Right lobe of liver (tissue), 4 donors: ENCODE results near the gene HM13.

ENCODE experiments used
- POLR2A ChIP-seq: fragments of 450-650 bp; IDR thresholded peaks from one replicate; pipeline ENCODE4 v1.6.1; 2017; ENCODE audit warnings: antibody characterized with exemption, mild to moderate bottlenecking
- TF ChIP-seq, protein P1 (sequence below), 4 donors: fragments of 200-600 bp in 3 of 4; fragments of 450-650 bp in 1 of 4; IDR thresholded peaks; one replicate each; pipeline versions ENCODE4 v1.5.1 to v1.8.0; 2016 to 2022; ENCODE audit warnings: antibody characterized with exemption in 4 of 4, mild to moderate bottlenecking in 2 of 4
- donor health status: DM: no; HTN: no; CAD: no.
- donor health status: DM: no; HTN: no; CAD: no.
- donor health status: DM: no; HTN: yes; CAD: no.

DNA sequence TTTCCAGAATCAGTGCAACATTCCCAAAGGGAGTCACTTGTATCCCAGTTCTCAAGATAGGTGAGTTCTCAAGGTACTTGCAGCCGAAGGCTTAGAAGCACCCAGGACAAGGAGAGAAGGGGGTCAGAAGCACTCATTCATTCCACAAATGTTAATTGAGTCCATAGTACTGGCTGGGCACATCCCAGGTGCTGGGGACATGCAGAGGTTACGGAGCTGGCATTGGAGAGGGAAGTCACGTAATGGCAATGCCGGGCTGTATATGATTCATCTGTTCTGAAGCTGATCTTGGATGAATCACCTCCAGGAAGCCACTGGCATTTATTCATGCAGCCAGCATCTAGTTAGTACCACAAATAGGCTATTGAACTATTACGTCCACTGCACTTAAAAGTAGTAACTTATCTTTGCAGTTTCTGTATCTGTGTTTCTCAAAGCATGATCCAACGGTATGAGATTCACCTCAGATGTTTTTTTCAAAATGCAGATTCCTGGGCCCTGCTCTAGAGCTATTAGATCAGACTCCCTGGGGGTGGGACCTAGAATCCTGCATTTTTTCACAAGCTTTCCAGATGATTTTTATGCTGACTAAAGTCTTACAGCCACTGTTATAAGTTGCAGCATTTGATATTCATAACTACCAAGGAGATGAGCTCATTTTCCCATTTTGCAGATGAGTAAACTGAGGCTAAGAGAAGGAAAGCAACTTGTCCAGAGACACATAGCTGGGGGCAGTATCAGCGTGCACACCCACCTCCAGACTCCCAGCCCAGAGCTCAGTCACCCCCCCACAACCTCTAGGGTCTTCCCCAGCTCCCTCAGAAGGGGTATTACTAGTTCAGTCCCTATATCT lies 46.7 kb downstream of the HM13 start:
- TF ChIP-seq, protein P1, sequence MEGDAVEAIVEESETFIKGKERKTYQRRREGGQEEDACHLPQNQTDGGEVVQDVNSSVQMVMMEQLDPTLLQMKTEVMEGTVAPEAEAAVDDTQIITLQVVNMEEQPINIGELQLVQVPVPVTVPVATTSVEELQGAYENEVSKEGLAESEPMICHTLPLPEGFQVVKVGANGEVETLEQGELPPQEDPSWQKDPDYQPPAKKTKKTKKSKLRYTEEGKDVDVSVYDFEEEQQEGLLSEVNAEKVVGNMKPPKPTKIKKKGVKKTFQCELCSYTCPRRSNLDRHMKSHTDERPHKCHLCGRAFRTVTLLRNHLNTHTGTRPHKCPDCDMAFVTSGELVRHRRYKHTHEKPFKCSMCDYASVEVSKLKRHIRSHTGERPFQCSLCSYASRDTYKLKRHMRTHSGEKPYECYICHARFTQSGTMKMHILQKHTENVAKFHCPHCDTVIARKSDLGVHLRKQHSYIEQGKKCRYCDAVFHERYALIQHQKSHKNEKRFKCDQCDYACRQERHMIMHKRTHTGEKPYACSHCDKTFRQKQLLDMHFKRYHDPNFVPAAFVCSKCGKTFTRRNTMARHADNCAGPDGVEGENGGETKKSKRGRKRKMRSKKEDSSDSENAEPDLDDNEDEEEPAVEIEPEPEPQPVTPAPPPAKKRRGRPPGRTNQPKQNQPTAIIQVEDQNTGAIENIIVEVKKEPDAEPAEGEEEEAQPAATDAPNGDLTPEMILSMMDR (IDR thresholded peaks at IDR 0.05): no peak
- TF ChIP-seq POLR2A: no peak
